Upper lobe of left lung (tissue), 6 donors: ENCODE data around the gene POLR2I. TPM values are rescaled to one million over a fixed set of nuclear protein-coding genes. Genes with fewer than 3 reads are reported as not detected.

ENCODE experiments used
- ATAC-seq, 2 donors: fragments of 200-7000 bp; cut with Tn5 transposase; one replicate each; pipeline ENCODE4 v1.9.1; 2022; ENCODE audit warnings: mild to moderate bottlenecking in 2 of 2, moderate library complexity in 2 of 2; ENCODE audit not compliant: low FRiP score in 2 of 2
- DNase-seq, 2 donors: peaks; one replicate each; pipeline ENCODE4 v3.0.0-alpha.2; 2019 to 2020
- H3K27ac ChIP-seq, 4 donors: fragments of 200-600 bp; sonication (generic); one replicate each; pipeline ENCODE4 v1.5.1; 2016 to 2019
- H3K27me3 ChIP-seq, 4 donors: fragments of 200-600 bp; sonication (generic); one replicate each; pipeline ENCODE4 v1.5.1; 2017 to 2019
- H3K36me3 ChIP-seq, 4 donors: fragments of 200-600 bp; sonication (generic); one replicate each; pipeline ENCODE4 v1.5.1; 2016 to 2019
- H3K4me1 ChIP-seq, 4 donors: fragments of 200-600 bp; sonication (generic); one replicate each; pipeline ENCODE4 v1.5.1; 2018 to 2019
- H3K4me3 ChIP-seq, 4 donors: fragments of 200-600 bp; sonication (generic); one replicate each; pipeline ENCODE4 v1.5.1; 2017 to 2019; ENCODE audit warnings: mild to moderate bottlenecking in 2 of 4, moderate library complexity in 1 of 4
- H3K9me3 ChIP-seq, 4 donors: fragments of 200-600 bp; sonication (generic); one replicate each; pipeline ENCODE4 v1.5.1; 2018 to 2019
- EP300 ChIP-seq, 4 donors: sonication (generic); formaldehyde crosslinking; IDR thresholded peaks; one replicate each; pipeline ENCODE4 v1.5.1; 2017; ENCODE audit warnings: antibody characterized with exemption in 4 of 4, control low read depth in 2 of 4
- POLR2A ChIP-seq, 4 donors: fragments of 450-650 bp; IDR thresholded peaks; one replicate each; pipeline ENCODE4 v1.5.1; 2016 to 2017; ENCODE audit warnings: antibody characterized with exemption in 4 of 4, mild to moderate bottlenecking in 2 of 4
- POLR2AphosphoS5 ChIP-seq, 2 donors: sonication (generic); formaldehyde crosslinking; IDR thresholded peaks; one replicate each; pipeline ENCODE4 v1.5.1; 2017; ENCODE audit warnings: antibody characterized with exemption in 2 of 2
- WGBS, 2 donors: methylation state at CpG; one replicate each; pipeline ENCODE4 v1.1.5; 2017 to 2018; 5-methylcytosine and 5-hydroxymethylcytosine counted together
- total RNA-seq, 6 donors: library from RNA; depleted of rRNA in 4 of 6; stranded (reverse); fragments of >200 nt in 4 of 6; gene quantifications; one replicate each; pipeline versions ENCODE4 v1.1.0 to v1.2.1, GENCODE V29; 2016 to 2021
- TF ChIP-seq, protein P1 (sequence below), 6 experiments: fragments of 450-650 bp in 4 of 6; fragments of 200-600 bp in 2 of 6; sonication (generic) in 2 of 6; IDR thresholded peaks; one replicate each; pipeline ENCODE4 v1.5.1; 2016 to 2019; ENCODE audit warnings: antibody characterized with exemption in 6 of 6
- donor health status: DM: no; HTN: no; CAD: no; lungs with moderate emphysema.
- donor health status: DM: no; HTN: yes; CAD: no; lungs with severe emphysema.

Gene POLR2I
- total RNA-seq, 6 donors from 2014 or later = 36.2 to 81.7 (median 53.7) TPM

DNA sequence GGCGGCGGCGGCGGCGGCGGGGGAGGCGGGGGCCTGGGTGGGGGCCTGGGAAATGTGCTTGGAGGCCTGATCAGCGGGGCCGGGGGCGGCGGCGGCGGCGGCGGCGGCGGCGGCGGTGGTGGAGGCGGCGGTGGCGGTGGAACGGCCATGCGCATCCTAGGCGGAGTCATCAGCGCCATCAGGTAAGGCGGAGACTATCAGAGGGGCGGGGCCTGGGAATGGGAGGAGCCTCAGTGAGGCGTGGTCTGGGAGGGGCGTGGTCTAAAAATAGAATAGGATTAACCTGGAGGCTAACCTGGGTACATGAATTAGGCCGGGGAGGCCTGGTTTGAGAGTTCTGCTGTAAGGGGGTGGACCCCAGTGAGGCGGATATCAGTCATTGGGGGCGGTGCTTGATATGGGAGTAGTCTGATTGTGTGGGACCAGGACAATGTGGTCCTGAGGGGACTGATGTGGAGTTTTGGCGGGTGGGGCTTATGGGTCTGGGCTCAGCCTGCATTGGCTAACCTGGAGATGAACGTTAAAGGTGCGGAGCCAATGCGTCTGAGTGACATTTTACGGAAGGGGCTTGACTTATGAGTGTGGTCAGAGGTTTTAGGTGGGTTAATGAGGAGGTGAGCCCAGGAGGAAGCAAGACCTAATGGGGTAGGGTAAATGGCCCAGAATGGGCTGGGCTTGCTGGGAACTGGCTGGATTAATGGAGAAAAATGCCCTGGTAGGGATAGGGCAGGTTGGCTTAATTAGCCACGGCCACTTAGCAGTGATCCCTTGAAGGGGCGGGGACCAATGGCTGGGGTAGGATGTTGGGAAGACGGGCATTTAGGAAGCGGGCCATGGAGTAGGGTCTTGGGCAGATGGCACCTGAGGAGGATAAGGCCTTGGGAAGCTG is 26.6 kb upstream of the POLR2I start:
- peak; percentile 93 to 94 for DNase-seq
- 30 to 43% methylated on average over 22 to 31 of the region's 42 CpGs for WGBS, 2 donors
- TF ChIP-seq POLR2A (IDR thresholded peaks at IDR 0.05) (peak in 3 of 4 donors; percentile 20 to 67 (median 59)), EP300 (IDR thresholded peaks at IDR 0.05) (no peak), POLR2AphosphoS5 (IDR thresholded peaks at IDR 0.05) (peak in 1 of 2 donors; percentile 78)
- TF ChIP-seq, protein P1, sequence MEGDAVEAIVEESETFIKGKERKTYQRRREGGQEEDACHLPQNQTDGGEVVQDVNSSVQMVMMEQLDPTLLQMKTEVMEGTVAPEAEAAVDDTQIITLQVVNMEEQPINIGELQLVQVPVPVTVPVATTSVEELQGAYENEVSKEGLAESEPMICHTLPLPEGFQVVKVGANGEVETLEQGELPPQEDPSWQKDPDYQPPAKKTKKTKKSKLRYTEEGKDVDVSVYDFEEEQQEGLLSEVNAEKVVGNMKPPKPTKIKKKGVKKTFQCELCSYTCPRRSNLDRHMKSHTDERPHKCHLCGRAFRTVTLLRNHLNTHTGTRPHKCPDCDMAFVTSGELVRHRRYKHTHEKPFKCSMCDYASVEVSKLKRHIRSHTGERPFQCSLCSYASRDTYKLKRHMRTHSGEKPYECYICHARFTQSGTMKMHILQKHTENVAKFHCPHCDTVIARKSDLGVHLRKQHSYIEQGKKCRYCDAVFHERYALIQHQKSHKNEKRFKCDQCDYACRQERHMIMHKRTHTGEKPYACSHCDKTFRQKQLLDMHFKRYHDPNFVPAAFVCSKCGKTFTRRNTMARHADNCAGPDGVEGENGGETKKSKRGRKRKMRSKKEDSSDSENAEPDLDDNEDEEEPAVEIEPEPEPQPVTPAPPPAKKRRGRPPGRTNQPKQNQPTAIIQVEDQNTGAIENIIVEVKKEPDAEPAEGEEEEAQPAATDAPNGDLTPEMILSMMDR (IDR thresholded peaks at IDR 0.05) = no peak
- Histone ChIP-seq H3K9me3 (no peaks in the 10 kb centered on the region), H3K27ac (peak overlapping the region; percentile 96 to 100 (median 98)), H3K4me1 (peaks cover 15 to 34% (median 24%) of the 10 kb centered on the region in 4 donors), H3K36me3 (peaks cover 27 to 44% (median 38%) of the 10 kb centered on the region in 4 donors), H3K27me3 (no peaks in the 10 kb centered on the region), H3K4me3 (peak overlapping the region; percentile 59 to 93 (median 80))
- ATAC-seq = peak; percentile 80 to 88

DNA sequence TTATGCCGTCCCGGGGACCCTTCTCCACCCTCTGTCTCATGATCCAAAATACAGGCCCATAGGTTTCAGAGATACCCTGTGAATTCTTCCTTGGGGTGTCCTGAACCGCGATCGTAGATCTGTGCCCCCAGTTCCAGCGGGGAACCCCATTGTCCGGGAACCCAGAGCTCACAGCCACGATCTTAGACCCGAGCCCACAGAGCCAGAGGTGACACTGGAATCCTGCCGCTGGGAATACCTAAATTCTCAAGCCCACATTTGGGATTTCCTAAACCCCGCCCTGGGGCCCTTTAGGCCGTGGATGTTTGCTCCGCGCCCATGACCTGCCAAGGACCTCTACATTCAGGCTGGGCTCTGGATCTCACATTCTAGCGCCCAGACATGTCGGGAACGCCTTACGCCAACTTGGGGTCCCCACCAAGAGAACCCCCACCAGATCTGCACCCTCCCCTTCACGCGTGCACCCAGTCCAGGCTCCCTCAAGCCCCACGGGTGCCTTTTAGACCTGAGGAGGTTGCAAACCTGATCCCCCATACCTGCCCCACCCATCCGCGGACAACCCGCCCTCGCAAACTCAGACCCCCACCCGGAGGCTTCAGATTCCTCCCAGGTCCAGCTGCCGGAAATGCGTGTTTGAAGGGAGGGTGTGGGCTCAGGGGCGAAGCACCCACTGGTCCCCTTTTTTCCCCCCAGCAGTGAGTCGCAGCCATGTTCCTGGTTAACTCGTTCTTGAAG is 25.8 kb upstream of the POLR2I start:
- no peaks in the 10 kb centered on the region for H3K9me3 ChIP-seq
- 0 to 1% methylated on average over 8 to 30 of the region's 31 CpGs for WGBS, 2 donors
- peak in 1 of 2 donors; percentile 56 for DNase-seq
- peak overlapping the region; percentile 96 to 100 (median 98) for H3K27ac ChIP-seq
- peaks cover 15 to 36% (median 25%) of the 10 kb centered on the region in 4 donors for H3K4me1 ChIP-seq
- peak overlapping the region; percentile 59 to 93 (median 80) for H3K4me3 ChIP-seq
- no peaks in the 10 kb centered on the region for H3K27me3 ChIP-seq
- ATAC-seq = peak; percentile 11 to 41
- TF ChIP-seq EP300 (IDR thresholded peaks at IDR 0.05) (no peak), POLR2AphosphoS5 (IDR thresholded peaks at IDR 0.05) (no peak), POLR2A (IDR thresholded peaks at IDR 0.05) (peak in 1 of 4 donors; percentile 37)
- TF ChIP-seq, protein P1 (IDR thresholded peaks at IDR 0.05) = no peak
- peaks cover 19 to 36% (median 29%) of the 10 kb centered on the region in 4 donors for H3K36me3 ChIP-seq

DNA sequence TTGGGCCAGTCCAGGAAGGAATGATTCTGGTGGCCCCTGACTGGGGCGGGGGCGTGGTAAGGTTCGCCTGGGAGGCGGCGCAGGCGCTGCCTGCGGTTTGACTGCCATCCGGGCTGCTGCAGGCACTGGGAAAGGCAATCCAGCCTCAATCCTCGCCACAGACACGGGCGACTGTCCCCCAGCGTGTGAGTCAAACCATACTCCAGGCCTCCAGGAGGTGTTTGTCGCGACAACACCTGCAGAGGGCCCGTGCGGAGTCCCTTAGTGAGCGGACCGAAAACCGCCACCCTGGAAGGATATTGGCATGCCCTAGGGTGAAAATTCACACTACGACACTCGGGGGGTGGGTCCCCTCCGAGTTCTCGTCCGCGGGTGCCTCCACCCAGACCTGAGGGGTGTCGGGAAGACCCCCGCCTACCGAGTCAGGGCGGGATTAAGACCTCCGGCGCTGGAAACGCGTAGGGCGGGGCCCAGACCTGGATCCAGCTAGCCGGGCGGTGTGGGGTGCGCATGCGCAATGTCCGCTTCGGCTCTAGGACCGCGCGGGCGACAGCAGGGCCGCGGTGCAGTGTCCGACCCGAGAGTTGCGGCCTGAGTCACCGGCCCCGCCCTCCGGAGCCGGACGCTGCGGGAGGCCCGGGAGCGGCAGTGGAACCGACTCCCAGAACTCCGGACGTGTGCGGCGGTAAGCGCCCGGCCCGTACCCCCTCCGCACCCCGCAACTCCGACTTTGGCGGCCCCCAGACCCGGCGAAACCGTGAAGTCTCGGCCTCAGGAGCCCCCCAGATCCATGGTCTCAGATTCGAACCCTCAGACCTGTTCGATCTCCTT is 25.0 kb upstream of the POLR2I start, which contains the start of gene CAPNS1:
TSS of gene CAPNS1 (plus strand) at position 594 of the 831 bp plus-strand sequence. CDS start 946 bp downstream, outside the sequence.
- H3K27ac ChIP-seq = peak within 1 kb of the TSS; percentile 96 to 100 (median 98)
- peak; percentile 99 for DNase-seq
- H3K9me3 ChIP-seq = no peaks in the 10 kb centered on the region
- 0% methylated on average over 1 to 30 of the region's 75 CpGs for WGBS, 2 donors
- peaks cover 15 to 36% (median 25%) of the 10 kb centered on the region in 4 donors for H3K4me1 ChIP-seq
- TF ChIP-seq, protein P1 (IDR thresholded peaks at IDR 0.05) = peak in 4 of 6 experiments; percentile 21 to 40 (median 30)
- TF ChIP-seq EP300 (IDR thresholded peaks at IDR 0.05) = peak in 1 of 4 donors; percentile 22
- peak; percentile 48 to 97 (median 94) for TF ChIP-seq POLR2A (IDR thresholded peaks at IDR 0.05)
- peak; percentile 87 to 98 for TF ChIP-seq POLR2AphosphoS5 (IDR thresholded peaks at IDR 0.05)
- H3K36me3 ChIP-seq = peaks cover 18 to 28% (median 22%) of the 10 kb centered on the region in 4 donors
- peak; percentile 96 to 97 for ATAC-seq
- peak within 1 kb of the TSS; percentile 59 to 93 (median 80) for H3K4me3 ChIP-seq
- no peaks in the 10 kb centered on the region for H3K27me3 ChIP-seq

DNA sequence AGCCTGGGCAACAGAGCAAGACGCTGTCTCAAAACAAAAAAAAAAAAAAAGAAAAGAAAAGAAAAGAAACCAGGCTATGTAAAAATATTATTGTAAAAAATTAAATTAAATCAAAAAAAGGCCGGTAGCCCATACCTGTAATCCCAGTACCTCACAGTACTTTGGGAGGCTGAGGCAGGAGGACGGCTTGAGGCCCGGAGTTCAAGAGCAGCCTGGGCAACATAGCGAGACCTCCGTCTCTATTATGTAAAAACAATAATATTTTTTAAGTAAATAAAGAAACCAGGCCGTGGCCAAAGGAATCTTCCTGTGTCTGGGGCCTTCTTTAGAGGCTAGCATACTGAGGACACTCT is 24.4 kb upstream of the POLR2I start:
- H3K27ac ChIP-seq = peak overlapping the region; percentile 96 to 100 (median 98)
- peaks cover 13 to 22% (median 17%) of the 10 kb centered on the region in 4 donors for H3K36me3 ChIP-seq
- DNase-seq = no peak
- no peaks in the 10 kb centered on the region for H3K9me3 ChIP-seq
- no peaks in the 10 kb centered on the region for H3K27me3 ChIP-seq
- 36 to 51% methylated on average over 7 of the region's 7 CpGs for WGBS, 2 donors
- H3K4me1 ChIP-seq = peaks cover 15 to 36% (median 25%) of the 10 kb centered on the region in 4 donors
- TF ChIP-seq EP300 (IDR thresholded peaks at IDR 0.05) = no peak
- TF ChIP-seq, protein P1 (IDR thresholded peaks at IDR 0.05) = no peak
- TF ChIP-seq POLR2A (IDR thresholded peaks at IDR 0.05) = no peak
- TF ChIP-seq POLR2AphosphoS5 (IDR thresholded peaks at IDR 0.05) = no peak
- ATAC-seq = no peak
- peak overlapping the region in 3 of 4 donors; percentile 67 to 93 (median 93) for H3K4me3 ChIP-seq
